ENCODE measurements around the gene FRMPD4. TPM values are rescaled to one million over a fixed set of nuclear protein-coding genes. Genes with fewer than 3 reads are reported as not detected.

Gene FRMPD4
- total RNA-seq, 1 donor from 2014 or later: not detected

DNA sequence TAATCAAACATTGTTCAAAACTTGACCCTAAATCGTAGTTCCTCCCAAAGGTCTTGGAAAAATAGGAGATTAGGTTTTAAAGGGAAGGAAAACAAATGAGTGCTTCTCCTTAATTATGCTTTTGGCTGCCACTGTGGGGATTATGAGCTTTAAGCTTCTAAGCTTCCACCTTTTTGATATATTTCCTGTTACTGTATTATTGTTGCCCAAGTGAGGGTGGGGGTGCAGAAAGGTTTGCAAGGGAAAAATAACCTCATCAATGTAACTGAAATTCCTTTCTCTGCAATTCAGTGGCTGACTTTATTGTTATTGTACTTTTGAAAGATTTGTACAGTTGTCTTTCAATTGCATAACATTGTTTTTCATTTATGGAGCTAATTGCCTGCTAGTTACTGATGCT lies 285.1 kb downstream of the FRMPD4 start:
- intact Hi-C loops (cut with micrococcal nuclease): no loop called here

DNA sequence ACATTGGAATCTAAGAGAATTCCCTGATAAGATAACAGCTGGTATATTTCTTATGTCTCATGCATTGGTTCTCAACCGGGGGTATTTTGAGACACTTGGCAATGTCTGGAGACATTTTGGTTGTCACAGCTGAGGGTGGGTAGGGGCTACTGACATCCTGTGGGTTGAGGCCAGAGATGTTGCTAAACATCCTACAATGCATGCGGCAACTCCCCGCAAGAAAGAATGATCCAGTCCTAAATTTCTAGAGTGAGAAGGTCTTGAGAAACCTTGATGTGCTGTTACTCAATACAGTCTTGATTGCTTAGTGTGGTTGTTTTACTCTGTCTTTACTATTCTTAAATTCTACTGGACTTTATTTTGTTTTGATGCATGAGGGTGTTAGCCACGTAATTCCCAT lies 287.2 kb downstream of the FRMPD4 start:
- intact Hi-C loops (cut with micrococcal nuclease): no loop called here

GRCh38 chrX:12426420-12426819 lies 288.1 kb downstream of the FRMPD4 start:
- intact Hi-C loops (cut with micrococcal nuclease): no loop called here

GRCh38 chrX:12434493-12434892 lies 296.2 kb downstream of the FRMPD4 start:
- intact Hi-C loops (cut with micrococcal nuclease): no loop called here

DNA sequence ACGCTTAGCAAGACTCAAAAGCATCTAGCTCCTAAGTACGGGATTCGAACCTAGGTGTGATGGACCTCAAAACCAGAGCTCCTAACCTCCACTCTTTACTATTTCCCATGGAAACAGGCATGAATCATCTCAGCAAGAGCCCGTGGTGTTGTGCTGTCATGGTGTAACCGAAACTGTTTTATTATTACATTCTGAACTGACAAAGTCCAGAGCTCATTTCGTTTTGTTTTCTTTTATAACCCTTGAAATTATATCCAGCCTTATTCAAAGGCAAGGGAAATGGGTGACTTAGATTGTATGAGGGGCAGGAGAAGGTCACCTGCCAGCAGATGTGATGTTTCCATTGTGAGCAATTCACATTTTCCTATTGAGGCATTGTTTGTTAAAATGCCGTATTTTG lies 301.1 kb downstream of the FRMPD4 start:
- intact Hi-C loops (cut with micrococcal nuclease): no loop called here

- intact Hi-C loops (cut with micrococcal nuclease): no loop called here
Measured at GRCh38 chrX:12440246-12440645, 302.0 kb downstream of the FRMPD4 start.

DNA sequence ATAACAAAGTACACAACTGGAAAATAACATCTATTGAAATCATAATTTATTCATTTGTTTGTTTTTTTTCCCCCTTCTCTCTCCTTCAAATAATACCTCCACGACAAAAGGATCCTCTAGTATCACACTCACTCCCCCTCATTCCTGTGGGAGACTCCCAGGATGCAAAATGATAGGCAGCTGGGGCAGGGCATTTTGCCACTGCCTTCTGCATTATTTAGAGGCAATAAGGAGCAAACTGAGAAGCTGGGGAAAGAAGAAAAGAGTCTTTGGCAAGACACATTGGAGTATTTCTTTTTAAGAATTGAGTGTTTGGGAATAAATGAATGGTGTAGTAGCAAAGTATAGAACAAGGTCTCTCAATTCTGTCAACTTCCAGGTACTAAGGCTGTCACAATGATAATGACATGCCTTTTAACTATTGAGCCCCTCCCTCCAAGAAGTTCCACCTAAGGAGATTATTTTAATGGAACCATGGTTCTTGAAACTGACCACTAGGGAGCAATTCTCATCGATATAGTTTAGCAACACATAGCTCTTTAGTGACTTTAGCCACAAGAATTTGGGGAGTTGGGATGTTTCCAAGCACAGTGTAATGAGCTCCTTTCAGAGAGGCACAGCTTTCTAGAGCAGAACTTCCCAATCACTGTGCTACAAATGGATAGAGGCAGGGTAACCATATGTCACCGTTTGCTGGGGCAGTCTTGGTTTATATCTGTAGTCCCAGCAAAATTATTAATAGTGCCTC lies 303.3 kb downstream of the FRMPD4 start:
- intact Hi-C loops (cut with micrococcal nuclease): no loop called here

GRCh38 chrX:12443534-12444098 lies 305.3 kb downstream of the FRMPD4 start:
- intact Hi-C loops (cut with micrococcal nuclease): no loop called here

- intact Hi-C loops (cut with micrococcal nuclease): no loop called here
Measured at GRCh38 chrX:12446342-12447075, 308.2 kb downstream of the FRMPD4 start.

DNA sequence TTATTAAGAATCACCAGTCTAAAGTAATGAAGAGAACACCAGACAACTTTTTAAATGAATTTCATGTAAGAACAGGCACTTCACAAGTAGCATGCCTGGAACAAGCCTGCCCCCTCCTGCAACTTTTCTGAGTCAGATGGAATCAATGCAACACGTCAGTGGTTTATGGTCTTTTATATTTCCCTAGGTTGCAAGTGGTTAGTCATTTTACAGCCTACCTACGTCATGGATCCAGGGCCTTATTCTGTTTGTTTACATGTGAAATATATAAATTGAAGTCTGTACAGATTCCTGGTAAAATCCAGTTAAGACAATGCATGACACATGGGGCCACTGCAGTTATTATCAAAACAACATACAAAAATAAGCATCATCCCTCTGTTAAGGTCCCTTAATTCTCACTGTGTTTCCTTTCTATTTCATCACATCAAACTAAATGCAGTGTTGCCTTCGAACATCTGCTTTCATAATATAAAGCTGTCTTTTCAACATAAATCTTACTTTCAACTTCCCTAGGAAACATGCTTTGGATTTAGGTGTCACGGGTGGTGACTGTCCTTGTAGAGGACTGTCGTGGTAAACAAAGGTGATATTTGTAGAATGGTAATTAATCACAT lies 309.3 kb downstream of the FRMPD4 start:
- intact Hi-C loops (cut with micrococcal nuclease): no loop called here

- intact Hi-C loops (cut with micrococcal nuclease): no loop called here
Measured at GRCh38 chrX:12452268-12452667, 314.0 kb downstream of the FRMPD4 start.

DNA sequence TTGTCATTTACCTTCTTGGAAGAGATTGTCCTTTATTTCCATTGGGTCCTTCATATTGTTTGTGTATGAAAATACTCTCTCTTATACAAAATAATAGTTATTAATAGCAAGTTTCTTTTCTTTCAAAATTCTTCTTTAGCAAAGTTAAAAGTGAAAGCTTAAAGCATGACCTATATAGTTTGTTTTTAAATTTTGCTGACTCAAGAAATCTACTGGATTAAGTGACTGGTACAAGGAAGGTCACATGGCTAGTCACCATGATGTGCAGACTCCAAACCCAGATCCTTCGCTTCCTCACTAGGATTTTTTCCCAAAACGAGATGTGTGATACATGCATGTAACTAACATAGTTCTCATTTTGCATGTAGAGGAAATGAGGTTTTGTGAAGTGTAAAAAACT lies 322.7 kb downstream of the FRMPD4 start:
- intact Hi-C loops (cut with micrococcal nuclease): no loop called here

GRCh38 chrX:12463052-12463451 lies 324.8 kb downstream of the FRMPD4 start:
- intact Hi-C loops (cut with micrococcal nuclease): no loop called here

- intact Hi-C loops (cut with micrococcal nuclease): no loop called here
Measured at GRCh38 chrX:12463873-12464272, 325.6 kb downstream of the FRMPD4 start.

- intact Hi-C loops (cut with micrococcal nuclease): no loop called here
Measured at GRCh38 chrX:12467321-12467720, 329.0 kb downstream of the FRMPD4 start.

DNA sequence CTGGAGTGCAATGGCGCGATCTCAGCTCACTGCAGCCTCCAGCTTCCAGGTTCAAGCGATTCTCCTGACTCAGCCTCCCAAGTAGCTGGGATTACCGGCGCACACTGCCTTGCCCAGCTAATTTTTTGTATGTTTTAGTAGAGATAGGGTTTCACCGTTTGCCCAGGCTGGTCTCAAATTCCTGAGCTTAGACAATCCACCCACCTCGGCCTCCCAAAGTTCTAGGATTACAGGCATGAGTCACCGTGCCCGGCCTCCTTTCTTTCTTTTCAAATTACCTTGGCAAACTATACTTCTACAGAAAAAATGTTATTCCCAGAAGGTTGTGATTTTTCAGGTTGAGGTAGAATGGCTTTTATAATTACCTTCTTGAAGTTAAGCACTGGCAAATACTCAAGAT lies 331.0 kb downstream of the FRMPD4 start:
- intact Hi-C loops (cut with micrococcal nuclease): no loop called here

DNA sequence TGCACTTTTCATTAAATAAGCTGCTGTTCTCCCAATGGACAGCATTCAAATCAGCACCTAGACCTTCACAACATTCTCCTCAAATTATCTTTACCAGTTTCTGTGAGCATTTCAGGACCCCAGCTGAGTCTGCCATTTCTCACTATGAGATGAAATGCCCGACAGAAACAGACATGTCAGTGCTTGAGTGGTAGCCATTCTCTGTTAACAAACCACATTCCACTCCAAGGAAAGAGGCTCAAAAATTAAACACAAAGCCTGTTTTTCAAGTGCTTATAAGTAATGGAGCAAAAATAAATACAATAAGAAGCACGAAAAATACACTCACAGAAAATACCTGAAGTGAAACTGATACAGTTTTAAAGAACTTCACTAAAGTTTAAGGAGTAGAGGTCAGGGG lies 332.8 kb downstream of the FRMPD4 start:
- intact Hi-C loops (cut with micrococcal nuclease): no loop called here

GRCh38 chrX:12480956-12481355 lies 342.7 kb downstream of the FRMPD4 start:
- intact Hi-C loops (cut with micrococcal nuclease): no loop called here

GRCh38 chrX:12488220-12488619 lies 349.9 kb downstream of the FRMPD4 start:
- intact Hi-C loops (cut with micrococcal nuclease): no loop called here

DNA sequence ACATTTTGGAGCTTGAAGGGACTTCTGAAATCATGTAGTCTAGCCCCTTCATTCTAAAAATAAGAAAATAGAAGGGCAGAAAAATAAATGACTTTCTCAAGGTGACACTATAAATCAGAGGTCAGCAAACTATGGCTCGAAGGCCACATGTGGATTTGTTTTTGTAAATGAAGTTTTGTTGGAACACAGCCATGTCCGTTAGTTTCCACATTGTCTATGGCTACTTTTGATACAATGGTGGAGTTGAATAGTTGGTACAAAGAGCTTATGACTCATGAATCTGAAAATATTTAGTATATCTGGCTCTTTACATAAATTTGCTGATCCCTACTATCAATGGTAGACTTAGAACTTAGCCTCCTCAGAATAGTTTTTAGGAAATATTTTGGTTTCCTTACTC lies 350.5 kb downstream of the FRMPD4 start:
- intact Hi-C loops (cut with micrococcal nuclease): no loop called here

GRCh38 chrX:12489341-12489740 lies 351.1 kb downstream of the FRMPD4 start:
- intact Hi-C loops (cut with micrococcal nuclease): no loop called here

Data from T-helper 1 cell treated with Interleukin-12 subunit alpha and Interleukin-12 subunit beta and Interleukin-4 antibody, amounts not matched to agents 30 ng/mL and 1 ng/mL, for 36 hours (primary cell).